AG04450 (cell line): ENCODE results near the gene SALL3. TPM values are rescaled to one million over a fixed set of nuclear protein-coding genes. Genes with fewer than 3 reads are reported as not detected.

Experiments used
- CTCF ChIA-PET: fragments of 300-600, 350-600 bp; formaldehyde crosslinking; extraction: SDS; loops from one replicate; lab custom pipeline; 2022; ENCODE audit warnings: antibody characterized with exemption, inconsistent platforms; lab: Charles Lee
- POLR2A ChIA-PET: fragments of 350-600 bp; formaldehyde crosslinking; extraction: SDS; loops from one replicate; lab custom pipeline; 2021; ENCODE audit warnings: antibody characterized with exemption, inconsistent platforms; lab: Yijun Ruan, JAX
- DNase-seq: peaks from one replicate; pipeline ENCODE4 v3.0.0-alpha.2; 2011; ENCODE audit warnings: low read depth, low spot score
- H3K27ac ChIP-seq: one replicate; pipeline ENCODE4 v1.5.1; 2012; ENCODE audit warnings: low read depth, low read length, control low read depth
- H3K27me3 ChIP-seq: one replicate; pipeline ENCODE4 v1.6.0; 2012; ENCODE audit warnings: low read length; ENCODE audit not compliant: control insufficient read depth, insufficient read depth
- H3K4me3 ChIP-seq: 2 replicates; pipeline ENCODE4 v1.5.1; 2011; ENCODE audit warnings: mild to moderate bottlenecking, low read depth, low read length, control low read depth
- H3K9me3 ChIP-seq: 2 replicates; pipeline ENCODE4 v1.5.1; 2012; ENCODE audit warnings: low read length; ENCODE audit not compliant: control insufficient read depth, insufficient read depth
- CTCF ChIP-seq: IDR thresholded peaks from 2 replicates; pipeline ENCODE4 v1.5.1; 2011; ENCODE audit warnings: low read depth, low read length, control low read depth, inconsistent platforms
- polyA plus RNA-seq: library from polyadenylated mRNA; depleted of rRNA; stranded (reverse); fragments of >200 nt; gene quantifications from 2 replicates; pipeline ENCODE4 v1.2.3, GENCODE V29; 2011

SALL3 gene
- polyA plus RNA-seq, 1 experiment: not detected

GRCh38 chr18:79026491-79026890, 46.9 kb downstream of the SALL3 start:
- Histone ChIP-seq H3K4me3 (no peak overlapping the region), H3K9me3 (peaks cover 38% of the 10 kb centered on the region), H3K27ac (no peak overlapping the region), H3K27me3 (no peaks in the 10 kb centered on the region)
- no peak for TF ChIP-seq CTCF
- ChIA-PET CTCF (no interaction called here), POLR2A (no interaction called here)
- no peak for DNase-seq

DNA sequence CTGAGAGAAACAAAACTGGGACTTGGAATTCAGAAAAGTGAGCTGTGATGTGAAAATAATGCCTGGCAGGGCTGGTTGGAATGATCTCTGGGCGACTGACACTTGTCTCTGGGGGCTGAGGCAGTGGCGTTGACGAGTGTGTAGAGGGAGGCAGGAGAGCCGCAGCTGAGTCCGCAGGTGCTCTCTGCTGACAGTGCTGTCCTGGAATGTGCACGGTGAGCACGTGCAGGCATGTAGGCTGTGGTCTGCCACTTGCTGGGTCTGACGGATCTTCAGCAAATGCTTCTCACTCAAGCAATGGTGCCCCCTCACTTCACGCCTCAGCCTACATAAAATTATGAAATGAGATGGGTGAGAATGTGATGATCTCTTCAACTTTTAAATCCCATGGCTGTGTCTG, 51.1 kb downstream of the SALL3 start:
- DNase-seq: no peak
- Histone ChIP-seq H3K9me3 (peaks cover 11% of the 10 kb centered on the region), H3K4me3 (no peak overlapping the region), H3K27ac (no peak overlapping the region), H3K27me3 (no peaks in the 10 kb centered on the region)
- TF ChIP-seq CTCF: no peak
- POLR2A ChIA-PET: no interaction called here
- CTCF ChIA-PET: no interaction called here

GRCh38 chr18:79042276-79042675, 62.7 kb downstream of the SALL3 start:
- Histone ChIP-seq H3K9me3 (peaks cover 24% of the 10 kb centered on the region), H3K27ac (no peak overlapping the region), H3K27me3 (no peaks in the 10 kb centered on the region), H3K4me3 (no peak overlapping the region)
- no peak for DNase-seq
- CTCF ChIA-PET: no interaction called here
- no peak for TF ChIP-seq CTCF
- POLR2A ChIA-PET: no interaction called here

- no peak for DNase-seq
- no peak overlapping the region for H3K4me3 ChIP-seq
- no peaks in the 10 kb centered on the region for H3K27me3 ChIP-seq
- ChIA-PET POLR2A (no interaction called here), CTCF (no interaction called here)
- no peak overlapping the region for H3K27ac ChIP-seq
- H3K9me3 ChIP-seq: peaks cover 27% of the 10 kb centered on the region
- TF ChIP-seq CTCF: no peak
Measured at GRCh38 chr18:79043288-79043687, 63.7 kb downstream of the SALL3 start.

DNA sequence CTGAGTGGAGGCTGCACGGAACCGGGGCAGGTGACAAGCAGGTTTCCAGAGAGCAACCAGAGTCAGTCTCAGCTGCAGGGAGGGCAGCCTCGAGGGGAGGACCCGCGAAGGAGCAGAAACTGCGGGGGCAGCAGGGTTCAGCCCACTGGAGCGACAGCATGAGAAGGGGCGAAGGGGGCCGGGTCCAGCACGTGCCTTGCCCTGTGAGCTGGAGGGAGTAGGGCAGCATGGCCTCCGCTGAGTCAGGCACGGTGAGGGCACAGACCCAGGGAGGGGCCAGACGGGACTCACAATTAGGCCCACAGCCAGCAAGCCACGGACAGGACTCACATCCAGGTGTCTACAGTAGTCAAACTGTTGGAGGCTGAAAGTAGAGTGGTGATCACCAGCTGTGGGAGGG, 66.9 kb downstream of the SALL3 start:
- CTCF ChIA-PET: no interaction called here

More for the DNA sequence above, 66.9 kb downstream of the SALL3 start:
- no peaks in the 10 kb centered on the region for H3K27me3 ChIP-seq
- POLR2A ChIA-PET: no interaction called here
- peaks cover 33% of the 10 kb centered on the region for H3K9me3 ChIP-seq
- no peak overlapping the region for H3K4me3 ChIP-seq
- no peak overlapping the region for H3K27ac ChIP-seq
- DNase-seq: no peak
- no peak for TF ChIP-seq CTCF
